NCI-H187 (cell line): ENCODE measurements around the gene MOV10L1.
"Not testable (repeated sequence)": the region's sequence is repeated elsewhere in the genome, so short reads cannot be mapped to it uniquely, and the experiment has no call there.

Experiments used
- DNase-seq, 2 experiments: peaks; one replicate each; lab custom pipeline; 2025; lab: John Stamatoyannopoulos, UW

MOV10L1 gene

GRCh38 chr22:50138988-50139387, 49.2 kb downstream of the MOV10L1 start:
- DNase-seq = no peak

GRCh38 chr22:50139843-50140415, 50.1 kb downstream of the MOV10L1 start:
- no peak for DNase-seq

- DNase-seq = no peak
Measured at GRCh38 chr22:50140615-50141014, 50.8 kb downstream of the MOV10L1 start.

GRCh38 chr22:50141462-50141861, 51.7 kb downstream of the MOV10L1 start:
- no peak for DNase-seq

- DNase-seq = no peak
Measured at GRCh38 chr22:50141891-50142363, 52.1 kb downstream of the MOV10L1 start.

- DNase-seq = no peak
Measured at GRCh38 chr22:50143096-50143495, 53.3 kb downstream of the MOV10L1 start.

- DNase-seq = no peak
Measured at GRCh38 chr22:50144005-50144614, 54.3 kb downstream of the MOV10L1 start.

GRCh38 chr22:50145721-50146438, 56.1 kb downstream of the MOV10L1 start:
- no peak for DNase-seq

GRCh38 chr22:50146439-50147238, 56.8 kb downstream of the MOV10L1 start:
- DNase-seq = no peak

- DNase-seq = not testable (repeated sequence)
Measured at GRCh38 chr22:50147258-50148165, 57.7 kb downstream of the MOV10L1 start.

- no peak for DNase-seq
Measured at GRCh38 chr22:50148166-50148500, 58.3 kb downstream of the MOV10L1 start.

- DNase-seq = no peak
Measured at GRCh38 chr22:50148991-50149721, 59.4 kb downstream of the MOV10L1 start.

GRCh38 chr22:50150161-50151129, 60.6 kb downstream of the MOV10L1 start:
- DNase-seq = no peak

GRCh38 chr22:50151571-50152537, 62.0 kb downstream of the MOV10L1 start:
- no peak for DNase-seq

- DNase-seq = no peak
Measured at GRCh38 chr22:50153056-50153755, 63.4 kb downstream of the MOV10L1 start.

- DNase-seq = no peak
Measured at GRCh38 chr22:50153756-50154140, 63.9 kb downstream of the MOV10L1 start.

GRCh38 chr22:50157709-50158375, 68.0 kb downstream of the MOV10L1 start:
- no peak for DNase-seq
